K562 (cell line): ENCODE data around the gene PTGES3. TPM values are rescaled to one million over a fixed set of nuclear protein-coding genes. Genes with fewer than 3 reads are reported as not detected.

Experiments
- ARID4B ChIP-seq: sonication (generic); formaldehyde crosslinking; IDR thresholded peaks from 2 replicates; pipeline ENCODE4 v1.8.0; 2022; ENCODE audit warnings: mild to moderate bottlenecking, missing genetic modification reagents
- CHCHD3 ChIP-seq: fragments of 250-450 bp; sonication (Bioruptor Pico); IDR thresholded peaks from 2 replicates; pipeline ENCODE4 v2.1.2; 2022; ENCODE audit warnings: mild to moderate bottlenecking
- DIDO1 ChIP-seq: fragments of 450-650 bp; IDR thresholded peaks from 2 replicates; pipeline ENCODE4 v1.6.1; 2016; ENCODE audit warnings: low read depth, missing biosample characterization, missing genetic modification characterization
- PHB ChIP-seq: fragments of 250-450 bp; sonication (Bioruptor Pico); IDR thresholded peaks from 2 replicates; pipeline ENCODE4 v1.5.0; 2021
- ZBTB12 ChIP-seq: fragments of 250-450 bp; sonication (Bioruptor Pico); IDR thresholded peaks from 2 replicates; pipeline ENCODE4 v1.4.0; 2020
- ZBTB8A ChIP-seq: fragments of 450-650 bp; IDR thresholded peaks from 2 replicates; pipeline ENCODE4 v1.6.1; 2018; ENCODE audit warnings: mild to moderate bottlenecking, moderate library complexity; ENCODE audit not compliant: partially characterized antibody
- ZHX1 ChIP-seq: fragments of 150-350 bp; conservative IDR thresholded peaks from 2 replicates; pipeline ENCODE4 v1.6.1; 2014; ENCODE audit warnings: low read length
- ZKSCAN8 ChIP-seq: fragments of 200-800 bp; sonication (Bioruptor generic); IDR thresholded peaks from 2 replicates; pipeline ENCODE4 v1.6.1; 2016; ENCODE audit warnings: missing genetic modification characterization, missing compliant biosample characterization
- ZNF830 ChIP-seq: fragments of 250-450 bp; sonication (Bioruptor Pico); IDR thresholded peaks from 2 replicates; pipeline ENCODE4 v1.5.0; 2021; ENCODE audit warnings: mild to moderate bottlenecking
- polyA plus RNA-seq, 8 experiments: library from polyadenylated mRNA; depleted of rRNA in 4 of 8; stranded (reverse) in 5 of 8; unstranded in 3 of 8; fragments of >200 nt; fragmentation: Nextera tagmentation in 2 of 8; fragmentation: Illumina TruSeq in 1 of 8; extraction: Ambion mirVana in 2 of 8; extraction: Trizol in 1 of 8; gene quantifications; 2 replicates each; pipeline versions ENCODE4 v1.2.1 to v1.2.3, GENCODE V29; 2011 to 2014; ENCODE audit warnings: inconsistent platforms in 1 of 8, missing spikeins in 1 of 8
- total RNA-seq, 7 experiments: library from RNA; depleted of rRNA in 6 of 7; stranded (reverse); fragments of >200 nt in 6 of 7; fragmentation: Illumina TruSeq in 2 of 7; extraction: Trizol in 2 of 7; gene quantifications; 2 replicates each; pipeline versions ENCODE4 v1.2.1 to v1.2.3, GENCODE V29; 2011 to 2021; ENCODE audit warnings: low replicate concordance in 1 of 7
- TF ChIP-seq, protein P1 (sequence below): sonication (generic); formaldehyde crosslinking; IDR thresholded peaks from 2 replicates; pipeline ENCODE4 v1.8.0; 2022; ENCODE audit warnings: mild to moderate bottlenecking, missing genetic modification reagents
- TF ChIP-seq, protein P2 (sequence below): fragments of 450-650 bp; IDR thresholded peaks from 2 replicates; pipeline ENCODE4 v1.6.1; 2016
- TF ChIP-seq, protein P3 (sequence below), 2 experiments: IDR thresholded peaks; 2 replicates each; pipeline ENCODE4 v1.6.1; 2012; ENCODE audit warnings: improper control_type of control experiment in 2 of 2, low read depth in 2 of 2, low read length in 2 of 2, borderline replicate concordance in 1 of 2

The PTGES3 gene
- total and polyA plus RNA-seq, 9 of the 15 experiments (the other 6 are each of a cell fraction or from before 2014, with no cell fraction given), result 163 to 501 (median 213) TPM

GRCh38 chr12:56636675-56637540 is 51.2 kb downstream of the PTGES3 start (continued):
- TF ChIP-seq, protein P1, sequence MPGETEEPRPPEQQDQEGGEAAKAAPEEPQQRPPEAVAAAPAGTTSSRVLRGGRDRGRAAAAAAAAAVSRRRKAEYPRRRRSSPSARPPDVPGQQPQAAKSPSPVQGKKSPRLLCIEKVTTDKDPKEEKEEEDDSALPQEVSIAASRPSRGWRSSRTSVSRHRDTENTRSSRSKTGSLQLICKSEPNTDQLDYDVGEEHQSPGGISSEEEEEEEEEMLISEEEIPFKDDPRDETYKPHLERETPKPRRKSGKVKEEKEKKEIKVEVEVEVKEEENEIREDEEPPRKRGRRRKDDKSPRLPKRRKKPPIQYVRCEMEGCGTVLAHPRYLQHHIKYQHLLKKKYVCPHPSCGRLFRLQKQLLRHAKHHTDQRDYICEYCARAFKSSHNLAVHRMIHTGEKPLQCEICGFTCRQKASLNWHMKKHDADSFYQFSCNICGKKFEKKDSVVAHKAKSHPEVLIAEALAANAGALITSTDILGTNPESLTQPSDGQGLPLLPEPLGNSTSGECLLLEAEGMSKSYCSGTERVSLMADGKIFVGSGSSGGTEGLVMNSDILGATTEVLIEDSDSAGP (CRISPR knock-in tag), result 0 out of 2 replicates have a peak, but pooled peaks have one; percentile 4
- TF ChIP-seq ZKSCAN8 (CRISPR knock-in tag), result no peak
- no peak for TF ChIP-seq ZHX1
- TF ChIP-seq PHB (CRISPR knock-in tag), result no peak
- TF ChIP-seq CHCHD3 (CRISPR knock-in tag), result 0 out of 2 replicates have a peak, but pooled peaks have one; percentile 8
- TF ChIP-seq ZBTB8A, result no peak
- TF ChIP-seq ARID4B (CRISPR knock-in tag), result peak; percentile 66
- TF ChIP-seq DIDO1 (tag), result 0 out of 2 replicates have a peak, but pooled peaks have one; percentile 20
- TF ChIP-seq ZNF830 (CRISPR knock-in tag), result no peak
- TF ChIP-seq, protein P2, sequence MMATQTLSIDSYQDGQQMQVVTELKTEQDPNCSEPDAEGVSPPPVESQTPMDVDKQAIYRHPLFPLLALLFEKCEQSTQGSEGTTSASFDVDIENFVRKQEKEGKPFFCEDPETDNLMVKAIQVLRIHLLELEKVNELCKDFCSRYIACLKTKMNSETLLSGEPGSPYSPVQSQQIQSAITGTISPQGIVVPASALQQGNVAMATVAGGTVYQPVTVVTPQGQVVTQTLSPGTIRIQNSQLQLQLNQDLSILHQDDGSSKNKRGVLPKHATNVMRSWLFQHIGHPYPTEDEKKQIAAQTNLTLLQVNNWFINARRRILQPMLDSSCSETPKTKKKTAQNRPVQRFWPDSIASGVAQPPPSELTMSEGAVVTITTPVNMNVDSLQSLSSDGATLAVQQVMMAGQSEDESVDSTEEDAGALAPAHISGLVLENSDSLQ, result peak; percentile 91
- no peak for TF ChIP-seq ZBTB12 (CRISPR knock-in tag)
- TF ChIP-seq, protein P3, sequence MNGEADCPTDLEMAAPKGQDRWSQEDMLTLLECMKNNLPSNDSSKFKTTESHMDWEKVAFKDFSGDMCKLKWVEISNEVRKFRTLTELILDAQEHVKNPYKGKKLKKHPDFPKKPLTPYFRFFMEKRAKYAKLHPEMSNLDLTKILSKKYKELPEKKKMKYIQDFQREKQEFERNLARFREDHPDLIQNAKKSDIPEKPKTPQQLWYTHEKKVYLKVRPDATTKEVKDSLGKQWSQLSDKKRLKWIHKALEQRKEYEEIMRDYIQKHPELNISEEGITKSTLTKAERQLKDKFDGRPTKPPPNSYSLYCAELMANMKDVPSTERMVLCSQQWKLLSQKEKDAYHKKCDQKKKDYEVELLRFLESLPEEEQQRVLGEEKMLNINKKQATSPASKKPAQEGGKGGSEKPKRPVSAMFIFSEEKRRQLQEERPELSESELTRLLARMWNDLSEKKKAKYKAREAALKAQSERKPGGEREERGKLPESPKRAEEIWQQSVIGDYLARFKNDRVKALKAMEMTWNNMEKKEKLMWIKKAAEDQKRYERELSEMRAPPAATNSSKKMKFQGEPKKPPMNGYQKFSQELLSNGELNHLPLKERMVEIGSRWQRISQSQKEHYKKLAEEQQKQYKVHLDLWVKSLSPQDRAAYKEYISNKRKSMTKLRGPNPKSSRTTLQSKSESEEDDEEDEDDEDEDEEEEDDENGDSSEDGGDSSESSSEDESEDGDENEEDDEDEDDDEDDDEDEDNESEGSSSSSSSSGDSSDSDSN (IDR thresholded peaks at IDR 0.05; ENCODE audit: borderline replicate concordance in 1 of 2, low read depth in 2 of 2, low read length in 2 of 2), result 0 out of 4 replicates have a peak, but pooled peaks of 1 of the 2 experiments have one; percentile 41
